Fibroblast of lung (primary cell): Measurements from ENCODE around the gene VEGFA. TPM values are rescaled to one million over a fixed set of nuclear protein-coding genes. Genes with fewer than 3 reads are reported as not detected.
A peak's percentile ranks its signal among the peaks of the same experiment; 100 is the strongest.

Source experiments
- DNase-seq, 2 donors: peaks; one replicate each; pipeline versions ENCODE4 v3.0.0 to v3.0.0-alpha.2; 2010; ENCODE audit warnings: low read depth in 2 of 2
- H2AFZ ChIP-seq: 2 replicates; pipeline ENCODE4 v1.5.1; 2012; ENCODE audit warnings: low read length, control low read depth, inconsistent platforms
- H3K27ac ChIP-seq: 2 replicates; pipeline ENCODE4 v1.5.1; 2011; ENCODE audit warnings: low read length, control low read depth; ENCODE audit not compliant: insufficient read depth
- H3K27me3 ChIP-seq: 2 replicates; pipeline ENCODE4 v1.5.1; 2011; ENCODE audit warnings: mild to moderate bottlenecking, low read length; ENCODE audit not compliant: control insufficient read depth, insufficient read depth
- H3K36me3 ChIP-seq: 2 replicates; pipeline ENCODE4 v1.5.1; 2011; ENCODE audit warnings: low read length; ENCODE audit not compliant: control insufficient read depth, insufficient read depth
- H3K4me1 ChIP-seq: 2 replicates; pipeline ENCODE4 v1.5.1; 2011; ENCODE audit warnings: low read length; ENCODE audit not compliant: control insufficient read depth, insufficient read depth; ENCODE audit errors: extremely low read depth
- H3K4me2 ChIP-seq: 2 replicates; pipeline ENCODE4 v1.5.1; 2011; ENCODE audit warnings: low read length, control low read depth; ENCODE audit not compliant: insufficient read depth; ENCODE audit errors: extremely low read depth
- H3K4me3 ChIP-seq, 4 experiments: fragments of 200-600 bp in 1 of 4; sonication (generic) in 1 of 4; replicated peaks in 1 of 4; 2 replicates each; pipeline ENCODE4 v1.5.1; 2011 to 2016; ENCODE audit warnings: low read length in 4 of 4, low read depth in 3 of 4, mild to moderate bottlenecking in 3 of 4, control low read depth in 2 of 4, inconsistent platforms in 1 of 4, mixed read lengths in 1 of 4; ENCODE audit not compliant: insufficient read depth in 1 of 4; ENCODE audit errors: control extremely low read depth in 1 of 4
- H3K79me2 ChIP-seq: 2 replicates; pipeline ENCODE4 v1.5.1; 2012; ENCODE audit warnings: mild to moderate bottlenecking, low read length, inconsistent platforms; ENCODE audit not compliant: control insufficient read depth, insufficient read depth
- H3K9ac ChIP-seq: 2 replicates; pipeline ENCODE4 v1.5.1; 2011; ENCODE audit warnings: mild to moderate bottlenecking, low read length, control low read depth; ENCODE audit not compliant: insufficient read depth
- H3K9me3 ChIP-seq: 2 replicates; pipeline ENCODE4 v1.5.1; 2012; ENCODE audit warnings: low read depth, low read length; ENCODE audit not compliant: control insufficient read depth, insufficient read depth
- H4K20me1 ChIP-seq: 2 replicates; pipeline ENCODE4 v1.5.1; 2011; ENCODE audit warnings: low read length; ENCODE audit not compliant: control insufficient read depth, insufficient read depth; ENCODE audit errors: extremely low read depth
- CTCF ChIP-seq, 2 donors: IDR thresholded peaks in 1 of 2; conservative IDR thresholded peaks in 1 of 2; 1 replicate in 1 of 2; 2 replicates in 1 of 2; pipeline ENCODE4 v1.5.1; 2011 to 2012; ENCODE audit warnings: low read length in 2 of 2, control low read depth in 1 of 2, inconsistent platforms in 1 of 2, low read depth in 1 of 2, mild to moderate bottlenecking in 1 of 2
- EZH2 ChIP-seq: IDR thresholded peaks from 2 replicates; pipeline ENCODE4 v1.5.1; 2012; ENCODE audit warnings: low read length, control low read depth, mild to moderate bottlenecking; ENCODE audit errors: missing control alignments
- polyA plus RNA-seq, 2 donors: library from polyadenylated mRNA; depleted of rRNA in 1 of 2; stranded (reverse) in 1 of 2; unstranded in 1 of 2; fragments of >200 nt; gene quantifications; 2 replicates each; pipeline ENCODE4 v1.2.1, GENCODE V29; 2011 to 2012; ENCODE audit warnings: missing spikeins in 1 of 2
- total RNA-seq: library from RNA; depleted of rRNA; stranded (reverse); fragments of >200 nt; gene quantifications from 2 replicates; pipeline ENCODE4 v1.2.1, GENCODE V29; 2014

Gene VEGFA
- total and polyA plus RNA-seq, 2 donors (not counting 1 experiment from before 2014, with no cell fraction given) = 111 to 150 TPM

DNA sequence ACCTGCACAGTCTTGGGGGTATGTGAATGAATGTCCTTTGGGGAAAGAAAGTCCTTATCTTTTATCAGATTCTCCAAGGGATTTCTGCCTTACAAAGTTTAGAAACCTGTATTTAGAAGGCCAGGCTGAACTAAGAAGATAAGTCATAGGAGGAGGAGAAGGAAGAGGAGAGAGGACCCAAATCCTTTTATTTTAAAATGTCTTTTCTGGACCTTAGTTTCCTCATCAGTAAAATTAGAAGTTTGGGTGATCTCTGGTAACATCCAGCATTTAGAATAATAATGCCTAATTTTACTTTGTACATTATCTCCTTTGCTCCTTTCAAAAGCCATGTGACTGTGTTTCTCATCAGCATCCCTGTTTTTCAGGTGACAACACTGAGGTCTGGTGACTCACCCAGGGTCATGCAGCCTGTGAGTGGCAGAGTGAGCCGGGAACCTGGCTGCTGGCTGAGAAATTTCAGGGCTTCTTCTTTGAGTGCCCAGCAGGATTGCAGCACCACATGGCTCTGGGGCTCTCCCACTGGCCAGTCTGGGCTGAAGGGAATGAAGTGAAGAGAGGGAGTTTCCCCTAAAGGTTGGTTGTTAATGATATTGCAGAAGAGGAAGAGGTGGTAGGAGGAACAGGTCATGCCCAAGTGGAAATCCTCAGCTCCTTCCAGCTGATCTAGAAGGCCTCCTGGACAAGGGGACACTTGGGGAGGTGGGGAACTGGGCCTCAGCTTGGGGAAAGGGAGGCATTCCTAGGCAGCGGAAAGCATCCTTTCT lies 34.0 kb downstream of the VEGFA start:
- no peak overlapping the region for H3K4me3 ChIP-seq
- no peaks in the 10 kb centered on the region for H3K79me2 ChIP-seq
- no peaks in the 10 kb centered on the region for H3K36me3 ChIP-seq
- no peak overlapping the region for H3K27ac ChIP-seq
- no peak overlapping the region for H3K4me2 ChIP-seq
- peaks cover 9% of the 10 kb centered on the region for H3K4me1 ChIP-seq
- DNase-seq = peak in 1 of 2 donors; percentile 26
- no peaks in the 10 kb centered on the region for H4K20me1 ChIP-seq
- H2AFZ ChIP-seq = no peak overlapping the region
- no peak overlapping the region for H3K9ac ChIP-seq
- no peaks in the 10 kb centered on the region for H3K9me3 ChIP-seq
- TF ChIP-seq CTCF (conservative IDR thresholded peaks at IDR 0.05 in 1 of 2, IDR thresholded peaks at IDR 0.05 in 1 of 2; ENCODE audit: low read depth in 1 of 2, low read length in 2 of 2) (no peak), EZH2 (no peak)
- no peaks in the 10 kb centered on the region for H3K27me3 ChIP-seq

DNA sequence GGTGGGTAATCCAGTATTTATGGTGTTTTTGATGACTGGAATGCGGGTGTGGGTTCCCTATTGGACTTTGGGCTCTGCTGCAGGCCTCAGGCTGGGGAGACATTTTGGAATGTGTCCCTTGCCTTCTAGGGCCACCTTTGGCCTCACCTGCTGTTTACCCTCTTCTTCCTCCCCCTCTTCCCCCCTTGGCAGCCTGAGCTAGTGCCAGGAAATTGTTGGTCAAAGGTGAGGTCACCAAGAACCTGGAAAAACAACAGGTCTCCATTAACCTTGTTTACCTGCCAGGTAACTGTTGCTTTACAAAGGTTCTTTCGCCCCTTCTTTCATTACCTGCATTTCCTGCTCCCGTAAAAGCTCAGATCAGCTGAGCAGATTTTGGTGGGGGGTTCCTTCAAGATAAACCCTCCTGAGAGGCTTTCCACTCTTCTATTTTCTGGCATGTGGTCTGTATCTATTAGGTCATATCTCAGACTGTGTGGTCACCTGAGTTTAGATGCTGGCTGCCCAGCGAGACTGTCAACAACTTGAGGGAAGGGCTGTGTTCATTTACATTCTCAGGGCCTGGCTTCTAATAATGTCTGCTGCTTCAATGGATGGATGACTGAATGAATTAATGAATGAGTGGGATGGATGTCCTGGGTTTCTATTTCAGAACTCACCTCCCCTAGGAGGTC lies 34.7 kb downstream of the VEGFA start:
- no peaks in the 10 kb centered on the region for H3K9me3 ChIP-seq
- no peaks in the 10 kb centered on the region for H4K20me1 ChIP-seq
- H2AFZ ChIP-seq = no peak overlapping the region
- no peaks in the 10 kb centered on the region for H3K79me2 ChIP-seq
- H3K9ac ChIP-seq = no peak overlapping the region
- H3K4me3 ChIP-seq = no peak overlapping the region
- no peaks in the 10 kb centered on the region for H3K27me3 ChIP-seq
- peaks cover 5% of the 10 kb centered on the region for H3K4me1 ChIP-seq
- no peak overlapping the region for H3K27ac ChIP-seq
- DNase-seq = no peak
- no peaks in the 10 kb centered on the region for H3K36me3 ChIP-seq
- TF ChIP-seq EZH2 (no peak), CTCF (conservative IDR thresholded peaks at IDR 0.05 in 1 of 2, IDR thresholded peaks at IDR 0.05 in 1 of 2; ENCODE audit: low read depth in 1 of 2, low read length in 2 of 2) (no peak)
- H3K4me2 ChIP-seq = no peak overlapping the region

- TF ChIP-seq CTCF (conservative IDR thresholded peaks at IDR 0.05 in 1 of 2, IDR thresholded peaks at IDR 0.05 in 1 of 2; ENCODE audit: low read depth in 1 of 2, low read length in 2 of 2) (no peak), EZH2 (no peak)
- Histone ChIP-seq H3K36me3 (no peaks in the 10 kb centered on the region), H4K20me1 (no peaks in the 10 kb centered on the region), H3K9me3 (no peaks in the 10 kb centered on the region), H3K9ac (no peak overlapping the region), H3K4me2 (no peak overlapping the region), H2AFZ (no peak overlapping the region), H3K27ac (no peak overlapping the region), H3K79me2 (no peaks in the 10 kb centered on the region), H3K27me3 (no peaks in the 10 kb centered on the region), H3K4me1 (peaks cover 5% of the 10 kb centered on the region), H3K4me3 (no peak overlapping the region)
- no peak for DNase-seq
These were observed 35.7 kb downstream of the VEGFA start for GRCh38 chr6:43805699-43806042.
